ENCODE data around the gene LIPT2.

Gene LIPT2

DNA sequence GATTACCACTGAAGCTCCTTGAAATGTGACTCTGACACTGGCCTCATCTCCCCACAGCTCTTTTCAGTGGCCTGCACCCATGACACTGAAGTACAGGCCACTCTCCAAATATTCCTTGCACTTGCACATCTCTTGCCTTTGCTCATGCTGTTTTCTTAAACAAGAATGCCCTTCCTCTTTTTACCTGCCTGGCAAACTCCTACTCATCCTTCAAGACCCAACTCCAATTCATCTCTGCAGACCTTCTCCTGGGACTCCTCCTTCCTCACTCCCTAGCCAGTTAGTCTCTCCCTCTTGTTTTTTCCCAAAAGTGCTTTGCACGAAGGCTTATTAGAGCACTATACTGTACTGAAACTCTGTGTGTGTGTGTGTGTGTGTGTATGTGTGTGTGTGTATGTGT is 28.8 kb downstream of the LIPT2 start:
- DNase-seq: no peak

GRCh38 chr11:74463216-74463615 is 30.3 kb downstream of the LIPT2 start:
- no peak for DNase-seq

DNA sequence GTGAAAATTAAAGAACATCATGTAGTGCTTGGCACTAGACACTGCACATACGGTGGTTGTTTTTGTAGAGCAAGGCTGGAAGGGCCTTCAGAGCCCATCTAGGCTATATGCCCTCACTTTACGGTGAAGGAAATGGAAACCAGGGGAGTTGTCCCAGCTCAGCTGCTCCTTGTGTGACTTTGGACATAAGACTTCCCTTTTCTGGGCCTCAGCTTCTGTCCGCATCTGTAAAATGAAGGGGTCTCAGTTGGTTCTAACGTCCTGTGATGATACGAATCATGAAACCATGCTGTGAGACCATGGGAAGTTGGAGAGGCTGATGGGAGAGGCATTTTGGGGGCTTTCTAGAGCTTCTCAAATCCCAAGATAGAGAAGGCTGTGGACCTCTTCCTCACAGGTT is 30.9 kb downstream of the LIPT2 start:
- DNase-seq: no peak

DNA sequence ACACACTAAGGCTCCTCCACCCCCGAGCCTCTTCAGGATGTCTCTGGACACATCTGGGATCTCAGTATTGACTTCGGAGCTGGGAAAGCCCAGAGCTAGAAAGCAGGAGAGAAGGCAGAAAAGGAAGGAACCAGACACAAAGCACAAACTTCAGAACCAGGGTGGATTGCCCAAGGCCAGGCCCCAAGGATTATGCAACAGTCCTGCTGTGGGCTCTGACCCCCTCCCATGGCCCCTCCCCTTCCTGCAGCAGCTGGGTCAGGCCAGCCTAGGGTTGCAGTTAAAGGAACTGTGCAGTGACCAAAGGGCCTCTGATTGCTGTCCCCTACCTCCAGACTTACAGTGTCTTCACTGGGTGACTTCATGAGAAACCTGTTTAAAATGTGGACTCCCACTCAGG is 31.5 kb downstream of the LIPT2 start:
- no peak for DNase-seq

DNA sequence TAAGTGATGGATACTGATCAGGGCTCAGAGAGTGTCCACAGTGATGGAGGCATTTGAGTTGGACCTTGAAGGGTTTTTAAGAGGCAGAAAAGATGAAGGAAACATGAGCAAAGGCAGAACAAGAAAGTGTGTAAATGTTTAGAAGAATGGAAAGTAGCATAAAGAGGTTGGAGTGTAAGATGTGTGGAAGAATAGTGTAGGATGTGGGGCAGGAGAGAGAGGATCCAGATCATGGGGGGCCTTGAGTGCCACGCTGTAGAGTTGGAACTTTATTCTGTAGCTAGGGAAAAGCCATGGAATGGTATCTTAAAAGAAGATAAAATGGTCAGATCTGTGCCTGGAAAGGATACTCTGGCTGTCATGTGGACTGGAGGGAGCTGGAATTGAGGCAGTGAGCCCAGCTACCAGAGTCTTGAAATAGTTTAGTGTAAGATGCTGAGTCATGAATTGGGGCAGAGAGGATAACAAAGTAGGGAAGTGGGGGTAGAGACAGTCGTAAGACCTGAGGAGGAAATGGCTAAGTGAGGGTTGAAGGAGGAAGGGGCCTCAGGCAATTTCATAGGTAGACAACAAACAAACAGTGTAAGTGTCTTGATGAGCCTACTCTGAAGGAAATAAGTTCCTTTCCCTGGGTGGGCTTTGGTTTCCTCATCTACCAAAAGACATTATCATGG is 32.9 kb downstream of the LIPT2 start:
- DNase-seq: no peak

DNA sequence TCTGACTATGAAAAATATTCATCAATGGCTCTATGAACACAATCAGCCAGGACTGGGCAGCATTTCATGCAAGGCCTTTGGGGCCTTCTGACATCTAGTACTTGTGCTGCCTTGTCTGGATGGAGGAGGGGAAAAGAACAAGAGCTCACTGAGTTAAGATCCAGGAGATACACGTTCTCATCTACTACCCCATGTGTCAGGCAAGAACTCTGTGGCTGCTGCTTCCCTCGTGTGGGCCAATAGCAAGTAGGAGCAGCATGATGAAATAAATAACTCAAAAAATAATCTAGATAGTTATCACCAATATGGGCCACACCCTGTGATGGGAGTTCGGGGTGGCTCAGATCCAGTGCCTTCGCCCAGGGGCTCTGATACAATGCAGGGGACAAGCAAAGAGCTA is 33.5 kb downstream of the LIPT2 start:
- no peak for DNase-seq

- DNase-seq: no peak
Observed at GRCh38 chr11:74459584-74459983, 33.9 kb downstream of the LIPT2 start.

DNA sequence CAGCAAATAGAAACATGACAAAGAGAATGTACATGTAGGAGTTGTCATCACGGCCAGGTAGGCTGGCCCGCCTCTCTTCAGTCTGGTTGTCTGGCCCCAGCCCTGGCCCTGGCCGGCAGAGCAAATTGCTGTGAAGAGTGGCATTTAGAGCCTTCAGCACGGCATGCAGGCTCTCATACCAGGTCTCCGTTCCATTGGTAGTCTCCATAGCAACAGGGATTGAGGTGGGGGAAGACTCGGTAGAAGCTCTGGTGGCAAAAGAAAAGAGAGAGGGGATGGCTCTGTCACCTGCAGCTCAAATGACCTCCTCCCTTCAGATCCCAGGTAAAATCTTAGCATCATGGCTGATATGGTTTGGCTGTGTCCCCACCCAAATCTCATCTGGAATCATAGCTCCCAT is 36.2 kb downstream of the LIPT2 start:
- no peak for DNase-seq

DNA sequence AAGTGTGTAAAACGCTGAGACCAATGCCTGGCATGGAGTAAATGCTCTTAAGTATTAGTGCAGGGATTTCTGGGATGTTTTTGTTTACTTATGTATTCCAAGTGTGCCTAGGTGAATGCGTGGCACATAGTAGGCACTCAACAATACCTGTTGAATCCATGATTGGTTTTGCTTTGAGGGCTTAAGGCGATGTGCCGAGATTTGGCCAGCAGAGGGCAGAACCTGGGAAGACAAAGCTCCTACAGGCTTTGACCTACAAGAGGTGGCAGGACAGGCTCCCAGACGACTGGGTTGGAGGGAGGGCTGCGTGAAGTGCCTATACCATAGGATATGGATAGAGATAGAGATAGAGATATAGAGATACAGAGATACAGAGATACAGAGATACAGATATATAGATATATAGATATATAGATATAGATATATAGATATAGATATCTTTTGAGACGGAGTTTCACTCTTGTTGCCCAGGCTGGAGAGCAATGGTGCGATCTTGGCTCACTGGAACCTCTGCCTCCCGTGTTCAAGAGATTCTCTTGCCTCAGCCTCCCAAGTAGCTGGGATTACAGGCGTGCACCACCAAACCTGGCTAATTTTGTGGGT is 40.0 kb downstream of the LIPT2 start:
- peak; percentile 64 for DNase-seq

DNA sequence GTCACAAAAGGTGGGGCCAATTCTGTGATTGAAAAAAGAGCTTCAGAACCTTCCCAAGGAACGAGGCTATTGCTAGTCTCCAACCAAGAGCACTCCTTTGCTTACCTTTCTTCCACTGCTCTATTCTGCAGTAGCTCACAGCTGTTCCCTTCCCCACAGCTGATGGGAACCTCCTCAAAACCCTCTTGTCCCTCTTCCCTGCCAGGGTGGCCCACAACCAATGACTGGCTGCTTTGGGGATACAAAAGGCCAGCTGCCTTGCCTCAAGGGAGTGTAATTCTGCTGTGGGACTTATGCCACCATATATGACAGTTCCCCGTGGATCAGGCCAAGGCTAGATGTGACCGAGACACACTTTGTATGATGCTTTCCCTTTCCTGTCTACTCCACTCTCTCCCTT is 41.2 kb downstream of the LIPT2 start:
- no peak for DNase-seq

- DNase-seq: no peak
Observed at GRCh38 chr11:74450318-74450717, 43.2 kb downstream of the LIPT2 start.

GRCh38 chr11:74449369-74449931 is 44.1 kb downstream of the LIPT2 start:
- DNase-seq: no peak

GRCh38 chr11:74447720-74448119 is 45.8 kb downstream of the LIPT2 start:
- DNase-seq: no peak

- no peak for DNase-seq
Observed at GRCh38 chr11:74446532-74446938, 47.0 kb downstream of the LIPT2 start.

GRCh38 chr11:74444173-74444826 is 49.2 kb downstream of the LIPT2 start:
- no peak for DNase-seq

DNA sequence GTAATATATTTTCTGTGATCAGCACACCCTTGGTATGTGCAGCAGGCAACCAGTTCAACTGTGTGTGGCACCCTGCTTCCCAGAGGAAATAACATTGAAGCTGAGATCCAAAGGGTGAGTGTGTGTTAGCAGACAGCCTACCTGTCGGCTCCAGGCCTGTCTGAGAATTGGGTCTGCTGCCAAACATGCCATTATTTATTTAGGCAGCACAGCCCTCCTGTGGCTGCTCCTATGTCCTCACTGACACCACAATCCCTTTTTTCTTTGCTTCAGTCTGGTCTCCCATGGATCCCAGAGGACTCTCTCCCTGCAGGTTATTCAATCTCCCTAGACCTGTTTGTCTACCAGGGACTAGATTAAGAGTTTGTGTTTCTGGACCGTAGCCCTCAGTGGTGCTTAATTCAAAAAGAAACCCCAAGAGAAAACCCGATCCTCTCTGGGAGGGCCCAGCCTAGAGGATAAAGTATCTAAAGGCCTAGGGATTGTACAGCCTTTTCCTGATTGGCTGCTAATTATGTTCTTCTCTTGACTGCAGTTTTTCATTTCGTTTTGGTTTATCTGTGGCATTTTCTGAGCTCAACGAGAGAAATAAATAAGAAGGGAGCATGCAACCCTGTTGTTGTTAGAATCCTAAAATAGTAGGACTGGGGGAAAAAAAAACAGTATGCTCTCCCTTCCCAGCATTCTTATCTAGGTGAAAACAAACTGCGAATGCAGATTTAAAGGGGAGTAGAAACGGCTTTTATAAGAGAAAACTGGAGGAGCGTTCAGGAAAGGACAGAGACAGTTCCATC is 50.3 kb downstream of the LIPT2 start:
- DNase-seq: no peak

GRCh38 chr11:74442636-74443035 is 50.9 kb downstream of the LIPT2 start:
- DNase-seq: no peak

Measured in stimulated activated CD4-positive, alpha-beta T cell treated with anti-CD3 and anti-CD28 coated beads, Interleukin-4, amount 100 ng/mL, for 1 hour (primary cell).